ENCODE data around the gene STX11.

Gene STX11

GRCh38 chr6:144149894-144150709 lies at the start of gene STX11:
TSS of gene STX11 (plus strand) at chr6:144150517. CDS start at chr6:144186628, 36,111 bp downstream.
- peak; percentile 62 for DNase-seq
- peak within 1 kb of the TSS; percentile 82 for H2AFZ ChIP-seq (ENCODE audit: low read length)
- peak within 1 kb of the TSS; percentile 88 for H3K27ac ChIP-seq (ENCODE audit: low read length)
- peak within 1 kb of the TSS; percentile 79 for H3K9ac ChIP-seq (ENCODE audit: low read length)
- no peaks in the 10 kb centered on the region for H3K36me3 ChIP-seq (replicated peaks; ENCODE audit: insufficient read depth, low read length)
- no peaks in the 10 kb centered on the region for H3K27me3 ChIP-seq (replicated peaks; ENCODE audit: insufficient read depth, low read length)
- H3K9me2 ChIP-seq (replicated peaks; ENCODE audit: insufficient read depth, low read length): no peaks in the 10 kb centered on the region
- H3K79me2 ChIP-seq (ENCODE audit: low read length): peaks cover 19% of the 10 kb centered on the region
- no peaks in the 10 kb centered on the region for H3K4me1 ChIP-seq (ENCODE audit: low read length)
- H4K20me1 ChIP-seq (ENCODE audit: insufficient read depth, low read length): no peaks in the 10 kb centered on the region
- peaks cover 12% of the 10 kb centered on the region for H3F3A ChIP-seq (ENCODE audit: insufficient read depth, low read length)
- TF ChIP-seq EZH2phosphoT487 (IDR thresholded peaks at IDR 0.05; ENCODE audit: low read length) (no peak), EZH2 (optimal IDR thresholded peaks at IDR 0.05; ENCODE audit: low read depth, low read length) (no peak), CTCF (IDR thresholded peaks at IDR 0.05; ENCODE audit: low read length) (no peak)
- peak within 1 kb of the TSS; percentile 79 for H3K4me3 ChIP-seq (ENCODE audit: low read length)
- H3K9me3 ChIP-seq (replicated peaks; ENCODE audit: insufficient read depth, low read length): no peaks in the 10 kb centered on the region
- peak within 1 kb of the TSS; percentile 87 for H3K4me2 ChIP-seq (ENCODE audit: low read depth, low read length)

GRCh38 chr6:144103026-144103563 lies 47.2 kb upstream of the STX11 start:
- Histone ChIP-seq H3K9me2 (replicated peaks; ENCODE audit: insufficient read depth, low read length) (no peaks in the 10 kb centered on the region), H3K36me3 (replicated peaks; ENCODE audit: insufficient read depth, low read length) (no peaks in the 10 kb centered on the region), H3K27ac (ENCODE audit: low read length) (no peak overlapping the region), H3K79me2 (ENCODE audit: low read length) (no peaks in the 10 kb centered on the region), H3K4me2 (ENCODE audit: low read depth, low read length) (no peak overlapping the region), H3K4me3 (ENCODE audit: low read length) (no peak overlapping the region), H3F3A (ENCODE audit: insufficient read depth, low read length) (no peaks in the 10 kb centered on the region), H4K20me1 (ENCODE audit: insufficient read depth, low read length) (no peaks in the 10 kb centered on the region), H3K9me3 (replicated peaks; ENCODE audit: insufficient read depth, low read length) (no peaks in the 10 kb centered on the region), H3K9ac (ENCODE audit: low read length) (no peak overlapping the region), H2AFZ (ENCODE audit: low read length) (no peak overlapping the region), H3K4me1 (ENCODE audit: low read length) (no peaks in the 10 kb centered on the region), H3K27me3 (replicated peaks; ENCODE audit: insufficient read depth, low read length) (no peaks in the 10 kb centered on the region)
- no peak for DNase-seq
- TF ChIP-seq EZH2phosphoT487 (IDR thresholded peaks at IDR 0.05; ENCODE audit: low read length): no peak
- TF ChIP-seq EZH2 (optimal IDR thresholded peaks at IDR 0.05; ENCODE audit: low read depth, low read length): no peak
- TF ChIP-seq CTCF (IDR thresholded peaks at IDR 0.05; ENCODE audit: low read length): no peak

- no peaks in the 10 kb centered on the region for H3K79me2 ChIP-seq (ENCODE audit: low read length)
- H3K27me3 ChIP-seq (replicated peaks; ENCODE audit: insufficient read depth, low read length): no peaks in the 10 kb centered on the region
- no peaks in the 10 kb centered on the region for H4K20me1 ChIP-seq (ENCODE audit: insufficient read depth, low read length)
- DNase-seq: no peak
- no peak overlapping the region for H3K9ac ChIP-seq (ENCODE audit: low read length)
- TF ChIP-seq EZH2 (optimal IDR thresholded peaks at IDR 0.05; ENCODE audit: low read depth, low read length): no peak
- TF ChIP-seq EZH2phosphoT487 (IDR thresholded peaks at IDR 0.05; ENCODE audit: low read length): no peak
- no peaks in the 10 kb centered on the region for H3F3A ChIP-seq (ENCODE audit: insufficient read depth, low read length)
- no peak overlapping the region for H3K4me2 ChIP-seq (ENCODE audit: low read depth, low read length)
- no peak overlapping the region for H3K4me3 ChIP-seq (ENCODE audit: low read length)
- H3K36me3 ChIP-seq (replicated peaks; ENCODE audit: insufficient read depth, low read length): no peaks in the 10 kb centered on the region
- H3K9me3 ChIP-seq (replicated peaks; ENCODE audit: insufficient read depth, low read length): no peaks in the 10 kb centered on the region
- H3K9me2 ChIP-seq (replicated peaks; ENCODE audit: insufficient read depth, low read length): no peaks in the 10 kb centered on the region
- no peak overlapping the region for H2AFZ ChIP-seq (ENCODE audit: low read length)
- H3K27ac ChIP-seq (ENCODE audit: low read length): no peak overlapping the region
- no peaks in the 10 kb centered on the region for H3K4me1 ChIP-seq (ENCODE audit: low read length)
These were observed 45.8 kb upstream of the STX11 start for GRCh38 chr6:144104488-144104887.
